GM18526 (cell line): ENCODE measurements around the gene DARS1.
A peak's percentile ranks its signal among the peaks of the same experiment; 100 is the strongest.

Experiments
- POLR2A ChIP-seq: IDR thresholded peaks from 3 replicates; pipeline ENCODE4 v1.6.1; 2011; ENCODE audit not compliant: insufficient read length; ENCODE audit errors: extremely low read depth

Gene DARS1

GRCh38 chr2:135890835-135891234, 94.6 kb downstream of the DARS1 start:
- no peak for TF ChIP-seq POLR2A

GRCh38 chr2:135890149-135890548, 95.3 kb downstream of the DARS1 start:
- TF ChIP-seq POLR2A = no peak

GRCh38 chr2:135885709-135886108, 99.7 kb downstream of the DARS1 start:
- TF ChIP-seq POLR2A = no peak

DNA sequence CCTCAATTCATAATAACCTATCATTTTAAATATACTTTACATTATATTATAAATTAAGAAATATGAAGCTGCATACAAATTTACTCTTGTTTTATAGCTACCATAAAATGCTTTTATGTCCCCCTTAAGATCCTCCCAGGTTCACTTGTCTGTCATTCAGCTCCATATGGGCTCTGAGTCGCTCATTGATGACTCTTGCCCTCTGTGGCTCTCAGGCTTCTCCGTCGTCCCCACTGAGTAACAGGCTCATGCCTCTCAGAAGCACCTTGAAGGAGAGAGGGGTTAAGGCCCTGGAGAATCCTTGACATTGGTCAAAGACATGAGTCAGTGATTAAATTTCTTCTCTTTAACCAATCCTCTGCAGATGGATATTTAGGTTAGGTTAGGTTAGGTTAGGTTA, 103.0 kb downstream of the DARS1 start:
- no peak for TF ChIP-seq POLR2A

- peak; percentile 64 for TF ChIP-seq POLR2A
Measured at GRCh38 chr2:135876066-135876711, 109.2 kb downstream of the DARS1 start, which contains the start of gene MCM6. MCM6 (minus strand) TSS chr2:135876443; CDS start chr2:135876365, 78 bp downstream.

DNA sequence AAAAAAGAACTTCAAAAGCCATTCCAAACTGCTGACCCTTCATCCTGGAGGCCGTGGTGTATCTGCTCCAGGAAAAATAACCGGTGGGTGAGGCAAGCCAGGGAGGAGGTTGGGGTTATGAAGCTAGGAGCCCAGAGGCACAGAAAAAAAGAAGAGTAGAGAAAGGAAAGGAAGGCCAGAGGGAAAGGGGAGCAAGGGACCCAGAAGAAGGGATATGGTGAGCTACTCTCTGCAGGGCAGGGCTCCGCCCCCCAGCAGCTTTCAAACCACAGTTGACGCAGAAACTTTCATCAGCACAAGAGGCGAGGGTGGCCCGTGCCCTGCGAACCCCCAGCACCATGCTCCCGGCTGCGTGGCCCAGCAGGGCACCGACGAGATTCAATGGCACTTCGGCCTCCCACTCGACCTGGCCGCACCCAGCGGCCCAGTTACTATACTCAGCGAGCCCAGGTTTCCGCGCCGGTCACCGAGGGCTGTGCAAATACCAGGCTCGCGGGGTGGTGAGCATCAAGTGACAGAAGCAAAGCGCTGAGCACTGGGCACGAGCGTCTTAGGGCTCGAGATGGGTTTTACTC, 109.8 kb downstream of the DARS1 start:
- TF ChIP-seq POLR2A = peak; percentile 50

- TF ChIP-seq POLR2A = no peak
Measured at GRCh38 chr2:135874777-135875365, 110.6 kb downstream of the DARS1 start.

DNA sequence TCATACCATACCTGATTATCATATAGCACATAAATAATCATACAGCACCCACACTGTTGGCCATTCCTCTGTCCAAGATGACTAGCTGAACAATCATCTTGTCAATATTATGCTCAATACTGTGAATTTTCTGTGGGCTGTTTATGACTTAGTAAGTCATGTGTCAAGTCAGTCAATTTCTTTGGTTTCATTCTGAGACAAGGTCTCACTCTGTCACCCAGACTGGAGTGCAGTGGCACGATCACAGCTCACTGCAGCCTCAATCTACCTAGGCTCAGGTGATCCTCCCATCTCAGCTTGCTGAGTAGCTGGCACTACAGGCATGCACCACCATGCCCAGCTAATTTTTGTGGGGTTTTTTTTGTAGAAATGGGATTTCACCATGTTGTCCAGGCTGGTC, 114.9 kb downstream of the DARS1 start:
- no peak for TF ChIP-seq POLR2A

DNA sequence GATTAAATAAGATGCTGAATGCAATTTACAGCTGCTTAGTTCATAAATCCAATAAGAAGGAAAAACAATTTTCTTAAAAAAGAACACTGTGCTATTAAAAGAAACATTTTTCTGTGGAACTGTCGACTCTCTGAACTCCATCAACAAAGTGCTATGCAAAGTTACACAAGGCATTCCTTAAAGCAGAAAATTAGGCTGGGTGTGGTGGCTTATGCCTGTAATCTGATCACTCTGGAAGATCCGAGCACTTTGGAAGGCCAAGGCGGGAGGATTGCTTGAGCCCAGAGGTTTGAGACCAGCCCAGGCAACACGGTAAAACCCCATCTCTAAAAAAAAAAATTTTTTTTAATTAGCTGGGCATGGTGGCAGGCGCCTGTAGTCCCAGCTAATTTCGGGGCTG, 122.2 kb downstream of the DARS1 start:
- no peak for TF ChIP-seq POLR2A

DNA sequence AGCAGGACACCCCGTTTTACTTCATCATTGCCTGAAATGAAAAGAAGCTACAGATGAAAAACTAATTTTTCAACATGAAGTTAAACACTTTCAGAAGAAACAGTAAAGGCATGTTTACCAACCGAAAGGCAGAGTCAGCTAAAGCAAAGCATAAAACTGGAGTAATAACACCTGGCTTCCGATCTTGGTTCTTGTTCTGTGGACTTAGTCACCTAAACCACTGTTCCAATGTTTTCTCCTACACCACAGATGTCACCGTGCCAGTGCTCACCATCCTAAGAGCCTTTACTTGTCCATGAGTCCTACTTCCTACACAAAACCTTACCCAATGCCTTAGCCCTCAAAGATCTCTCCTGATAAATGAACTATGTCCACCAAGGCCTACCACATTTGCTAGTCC, 122.7 kb downstream of the DARS1 start:
- TF ChIP-seq POLR2A = no peak
